IPS-18c (cell line): ENCODE data around the gene SHB.
"Not testable (repeated sequence)": the region's sequence is repeated elsewhere in the genome, so short reads cannot be mapped to it uniquely, and the experiment has no call there.

Experiments used
- H3K4me3 ChIP-seq: 2 replicates; pipeline ENCODE4 v1.7.0; 2013; ENCODE audit warnings: low read depth, mild to moderate bottlenecking, low read length, moderate library complexity; ENCODE audit not compliant: insufficient read depth
- H3K9me3 ChIP-seq: one replicate; pipeline ENCODE4 v1.6.1; 2013; ENCODE audit warnings: mild to moderate bottlenecking, low read length, moderate library complexity; ENCODE audit not compliant: control insufficient read depth, insufficient read depth

SHB gene

GRCh38 chr9:37974506-37975173, 94.4 kb downstream of the SHB start:
- peaks cover 2% of the 10 kb centered on the region for H3K9me3 ChIP-seq
- H3K4me3 ChIP-seq = no peak overlapping the region

GRCh38 chr9:37972351-37972848, 96.6 kb downstream of the SHB start:
- Histone ChIP-seq H3K9me3 (peaks cover 2% of the 10 kb centered on the region), H3K4me3 (no peak overlapping the region)

- no peak overlapping the region for H3K4me3 ChIP-seq
- H3K9me3 ChIP-seq = peaks cover 2% of the 10 kb centered on the region
Observed at GRCh38 chr9:37971691-37972090, 97.3 kb downstream of the SHB start.

GRCh38 chr9:37971108-37971459, 97.9 kb downstream of the SHB start:
- H3K4me3 ChIP-seq = no peak overlapping the region
- H3K9me3 ChIP-seq = peaks cover 2% of the 10 kb centered on the region

GRCh38 chr9:37970301-37971107, 98.5 kb downstream of the SHB start:
- Histone ChIP-seq H3K4me3 (no peak overlapping the region), H3K9me3 (peaks cover 2% of the 10 kb centered on the region)

- Histone ChIP-seq H3K9me3 (peaks cover 2% of the 10 kb centered on the region), H3K4me3 (no peak overlapping the region)
Observed at GRCh38 chr9:37969558-37970300, 99.3 kb downstream of the SHB start.

GRCh38 chr9:37969130-37969529, 99.9 kb downstream of the SHB start:
- Histone ChIP-seq H3K4me3 (no peak overlapping the region), H3K9me3 (peaks cover 2% of the 10 kb centered on the region)

GRCh38 chr9:37968228-37968701, 100.8 kb downstream of the SHB start:
- H3K4me3 ChIP-seq = no peak overlapping the region
- H3K9me3 ChIP-seq = peaks cover 2% of the 10 kb centered on the region

- H3K4me3 ChIP-seq = no peak overlapping the region
Observed at GRCh38 chr9:37967761-37968080, 101.3 kb downstream of the SHB start.

GRCh38 chr9:37967014-37967760, 101.8 kb downstream of the SHB start:
- Histone ChIP-seq H3K9me3 (no peaks in the 10 kb centered on the region), H3K4me3 (no peak overlapping the region)

More at GRCh38 chr9:37967761-37968080, 101.3 kb downstream of the SHB start:
- peaks cover 2% of the 10 kb centered on the region for H3K9me3 ChIP-seq

- Histone ChIP-seq H3K4me3 (no peak overlapping the region), H3K9me3 (no peaks in the 10 kb centered on the region)
Observed at GRCh38 chr9:37966412-37967013, 102.5 kb downstream of the SHB start.

GRCh38 chr9:37965676-37966345, 103.2 kb downstream of the SHB start:
- H3K9me3 ChIP-seq = not testable (repeated sequence)

GRCh38 chr9:37965116-37965515, 103.9 kb downstream of the SHB start:
- H3K4me3 ChIP-seq = no peak overlapping the region
- peaks cover 2% of the 10 kb centered on the region for H3K9me3 ChIP-seq

More at GRCh38 chr9:37965676-37966345, 103.2 kb downstream of the SHB start:
- H3K4me3 ChIP-seq = not testable (repeated sequence)

- Histone ChIP-seq H3K4me3 (no peak overlapping the region), H3K9me3 (peaks cover 2% of the 10 kb centered on the region)
Observed at GRCh38 chr9:37964740-37965081, 104.3 kb downstream of the SHB start.

- no peak overlapping the region for H3K4me3 ChIP-seq
Observed at GRCh38 chr9:37963936-37964739, 104.9 kb downstream of the SHB start.

GRCh38 chr9:37961351-37961750, 107.7 kb downstream of the SHB start:
- Histone ChIP-seq H3K4me3 (no peak overlapping the region), H3K9me3 (peaks cover 2% of the 10 kb centered on the region)

More at GRCh38 chr9:37963936-37964739, 104.9 kb downstream of the SHB start:
- peaks cover 2% of the 10 kb centered on the region for H3K9me3 ChIP-seq
